Neural progenitor cell (in vitro differentiated cells): ENCODE data around the gene GRID1.

Experiments used
- EZH2 ChIP-seq: fragments of 200-600 bp; sonication (generic); IDR thresholded peaks from 2 replicates; pipeline ENCODE4 v1.6.1; 2017; ENCODE audit warnings: antibody characterized with exemption, mild to moderate bottlenecking, moderate library complexity
- EZH2phosphoT487 ChIP-seq: fragments of 200-600 bp; sonication (generic); IDR thresholded peaks from 2 replicates; pipeline ENCODE4 v1.6.1; 2017; ENCODE audit warnings: antibody characterized with exemption
- TF ChIP-seq, protein P1 (sequence below): fragments of 200-600 bp; sonication (generic); IDR thresholded peaks from 2 replicates; pipeline ENCODE4 v1.5.1; 2017; ENCODE audit warnings: antibody characterized with exemption, mild to moderate bottlenecking

- TF ChIP-seq, protein P1, sequence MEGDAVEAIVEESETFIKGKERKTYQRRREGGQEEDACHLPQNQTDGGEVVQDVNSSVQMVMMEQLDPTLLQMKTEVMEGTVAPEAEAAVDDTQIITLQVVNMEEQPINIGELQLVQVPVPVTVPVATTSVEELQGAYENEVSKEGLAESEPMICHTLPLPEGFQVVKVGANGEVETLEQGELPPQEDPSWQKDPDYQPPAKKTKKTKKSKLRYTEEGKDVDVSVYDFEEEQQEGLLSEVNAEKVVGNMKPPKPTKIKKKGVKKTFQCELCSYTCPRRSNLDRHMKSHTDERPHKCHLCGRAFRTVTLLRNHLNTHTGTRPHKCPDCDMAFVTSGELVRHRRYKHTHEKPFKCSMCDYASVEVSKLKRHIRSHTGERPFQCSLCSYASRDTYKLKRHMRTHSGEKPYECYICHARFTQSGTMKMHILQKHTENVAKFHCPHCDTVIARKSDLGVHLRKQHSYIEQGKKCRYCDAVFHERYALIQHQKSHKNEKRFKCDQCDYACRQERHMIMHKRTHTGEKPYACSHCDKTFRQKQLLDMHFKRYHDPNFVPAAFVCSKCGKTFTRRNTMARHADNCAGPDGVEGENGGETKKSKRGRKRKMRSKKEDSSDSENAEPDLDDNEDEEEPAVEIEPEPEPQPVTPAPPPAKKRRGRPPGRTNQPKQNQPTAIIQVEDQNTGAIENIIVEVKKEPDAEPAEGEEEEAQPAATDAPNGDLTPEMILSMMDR = no peak
- TF ChIP-seq EZH2 (no peak), EZH2phosphoT487 (no peak)
Observed at GRCh38 chr10:86136934-86137333, 229.7 kb downstream of the GRID1 start.
